ENCODE measurements around the gene CD2BP2. TPM values are rescaled to one million over a fixed set of nuclear protein-coding genes. Genes with fewer than 3 reads are reported as not detected.

Gene CD2BP2
- total and polyA plus RNA-seq, 2 of the 13 experiments (the other 11 are each of a cell fraction or from before 2014, with no cell fraction given) = 24.9 to 54.6 TPM

GRCh38 chr16:30370456-30371247 is 15.5 kb upstream of the CD2BP2 start, which contains the start of gene TBC1D10B (continued):
- TF ChIP-seq DZIP1 (CRISPR knock-in tag; IDR thresholded peaks at IDR 0.05) (no peak), FOXJ3 (CRISPR knock-in tag; IDR thresholded peaks at IDR 0.05; ENCODE audit: borderline replicate concordance) (no peak), KMT2B (CRISPR knock-in tag; IDR thresholded peaks at IDR 0.05) (no peak), ZNF780A (CRISPR knock-in tag; IDR thresholded peaks at IDR 0.05) (no peak), SALL1 (CRISPR knock-in tag; IDR thresholded peaks at IDR 0.05) (peak; percentile 11; the same call in 1 of the 2 replicates), ZNF879 (CRISPR knock-in tag; IDR thresholded peaks at IDR 0.05) (no peak), TFAP4 (IDR thresholded peaks at IDR 0.05; ENCODE audit: borderline replicate concordance, low read depth) (peak; percentile 91), HMG20B (CRISPR knock-in tag; conservative IDR thresholded peaks at IDR 0.05) (no peak), SAP130 (CRISPR knock-in tag; IDR thresholded peaks at IDR 0.05; ENCODE audit: low read depth) (peak; percentile 94), ZNF713 (CRISPR knock-in tag; IDR thresholded peaks at IDR 0.05) (no peak), PAXIP1 (CRISPR knock-in tag; conservative IDR thresholded peaks at IDR 0.05) (peak; percentile 8; the same call in 1 of the 2 replicates), ZFAT (CRISPR knock-in tag; conservative IDR thresholded peaks at IDR 0.05) (no peak), FUBP1 (CRISPR knock-in tag; IDR thresholded peaks at IDR 0.05; ENCODE audit: borderline replicate concordance) (no peak), ZNF746 (CRISPR knock-in tag; IDR thresholded peaks at IDR 0.05) (no peak), GPBP1L1 (CRISPR knock-in tag; IDR thresholded peaks at IDR 0.05) (no peak), SPEN (CRISPR knock-in tag; IDR thresholded peaks at IDR 0.05; ENCODE audit: low read depth) (0 out of 2 replicates have a peak, but pooled peaks have one; percentile 14), ZNF83 (CRISPR knock-in tag; IDR thresholded peaks at IDR 0.05; ENCODE audit: borderline replicate concordance) (no peak), HOXA7 (CRISPR knock-in tag; IDR thresholded peaks at IDR 0.05) (no peak)
